Measurements from ENCODE around the gene DCUN1D3. TPM values are rescaled to one million over a fixed set of nuclear protein-coding genes. Genes with fewer than 3 reads are reported as not detected.

Gene DCUN1D3
- total RNA-seq, 1 experiment from 2014 or later = 16.4 TPM

GRCh38 chr16:20860361-20860760, 39.8 kb downstream of the DCUN1D3 start:
- H3K9ac ChIP-seq (ENCODE audit: low read length) = no peak overlapping the region
- ChIA-PET CTCF (no interaction called here), POLR2A (no interaction called here)

More at GRCh38 chr16:20860361-20860760, 39.8 kb downstream of the DCUN1D3 start:
- Histone ChIP-seq H3K79me2 (ENCODE audit: insufficient read depth, low read length) (peaks cover 32% of the 10 kb centered on the region), H2AFZ (ENCODE audit: low read depth, low read length, poor library complexity, severe bottlenecking) (no peak overlapping the region), H3K27me3 (ENCODE audit: insufficient read depth, low read length) (no peaks in the 10 kb centered on the region), H3K36me3 (ENCODE audit: control insufficient read depth in 1 of 2, insufficient read depth in 2 of 2, low read length in 2 of 2) (peaks cover 0 to 19% of the 10 kb centered on the region in 2 experiments; a peak in 3 of 4 replicates), H3K9me3 (ENCODE audit: control insufficient read depth in 1 of 2, insufficient read depth in 1 of 2, low read depth in 1 of 2, low read length in 2 of 2) (no peaks in the 10 kb centered on the region), H3K27ac (ENCODE audit: low read depth, low read length) (no peak overlapping the region), H3K4me3 (replicated peaks in 1 of 2; ENCODE audit: low read depth in 1 of 2, low read length in 2 of 2) (no peak overlapping the region), H3K9me2 (ENCODE audit: insufficient read depth) (no peaks in the 10 kb centered on the region), H4K20me1 (ENCODE audit: insufficient read depth) (no peaks in the 10 kb centered on the region), H3K4me2 (ENCODE audit: low read length) (no peak overlapping the region), H3K4me1 (ENCODE audit: control insufficient read depth in 1 of 2, insufficient read depth in 2 of 2, low read length in 2 of 2) (peaks cover 9 to 10% of the 10 kb centered on the region in 2 experiments)
- TF ChIP-seq POLR2AphosphoS5 (IDR thresholded peaks at IDR 0.05; ENCODE audit: low read depth, low read length) (no peak), SRF (IDR thresholded peaks at IDR 0.05; ENCODE audit: low read depth) (no peak), ELF1 (IDR thresholded peaks at IDR 0.05; ENCODE audit: borderline replicate concordance, low read depth) (no peak), ZFX (IDR thresholded peaks at IDR 0.05) (no peak), SP1 (IDR thresholded peaks at IDR 0.05; ENCODE audit: low read depth) (no peak), SIN3A (IDR thresholded peaks at IDR 0.05; ENCODE audit: low read depth) (no peak), REST (IDR thresholded peaks at IDR 0.05; ENCODE audit: low read depth) (no peak)
- BruUV-seq (replicated peaks) = no TSS peak
- RAD21 ChIA-PET (ENCODE audit: low non-redundant PET in 1 of 2, low total read pairs in 2 of 2, uncharacterized antibody in 2 of 2, unreplicated experiment in 2 of 2) = no interaction called here
- ATAC-seq = no peak
- intact Hi-C loops (cut with micrococcal nuclease) = no loop called here
- DNase-seq (ENCODE audit: low read depth, low spot score) = no peak
